OCI-M1 (cell line): ENCODE measurements around the gene AHRR.

ENCODE experiments used
- DNase-seq: peaks from one replicate; lab custom pipeline; 2025; lab: John Stamatoyannopoulos, UW

The AHRR gene

DNA sequence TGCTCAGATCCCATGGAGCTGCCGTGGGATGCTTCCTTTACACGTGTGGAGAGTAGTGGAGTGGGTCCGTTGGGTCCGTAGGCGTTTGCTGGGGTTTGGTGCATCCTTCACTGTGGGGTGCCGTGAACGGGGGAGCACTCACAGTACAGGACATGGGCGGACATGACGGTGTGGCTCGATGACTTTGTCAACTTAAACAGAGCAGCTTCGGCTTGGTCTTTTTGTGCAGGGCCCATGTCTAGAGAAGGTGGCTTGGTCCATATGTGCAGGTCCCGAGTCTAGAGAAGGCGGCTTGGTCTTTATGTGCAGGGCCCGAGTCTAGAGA, 95.1 kb downstream of the AHRR start:
- DNase-seq: no peak

DNA sequence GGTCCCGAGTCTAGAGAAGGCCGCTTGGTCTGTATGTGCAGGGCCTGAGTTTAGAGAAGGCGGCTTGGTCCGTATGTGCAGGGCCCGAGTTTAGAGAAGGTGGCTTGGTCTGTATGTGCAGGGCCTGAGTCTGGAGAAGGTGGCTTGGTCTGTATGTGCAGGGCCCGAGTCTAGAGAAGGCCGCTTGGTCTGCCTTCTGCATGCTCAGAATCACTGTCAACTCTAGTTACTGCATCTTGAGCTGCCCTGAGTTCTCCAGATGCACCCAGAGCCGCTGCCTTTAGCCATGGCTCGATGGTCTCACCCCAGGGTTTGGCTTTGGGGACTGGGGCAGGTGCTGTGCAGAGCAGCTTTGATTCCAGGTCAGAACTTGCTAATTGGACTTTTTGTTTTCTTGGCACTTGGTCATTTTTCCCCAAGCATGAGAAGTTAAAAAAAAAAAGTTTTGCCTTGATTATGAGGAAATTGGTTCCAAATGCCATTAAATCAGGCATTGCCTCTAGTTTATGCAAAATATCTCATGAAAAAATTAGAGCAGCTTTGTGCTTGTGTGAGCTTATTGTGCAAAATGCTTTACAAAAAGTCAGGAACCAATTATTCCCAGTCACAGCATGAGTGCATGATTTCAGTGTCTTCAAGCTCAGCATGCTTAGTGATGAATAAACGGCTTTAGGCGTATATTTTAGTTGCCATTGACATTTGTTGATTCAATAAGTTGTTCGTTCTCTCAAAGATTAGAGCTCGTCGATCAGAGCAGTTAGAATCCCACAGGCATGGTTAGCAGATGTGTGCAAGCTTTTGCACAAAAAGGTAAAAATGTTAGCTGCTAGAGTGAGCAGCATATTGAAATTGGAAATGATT, 96.0 kb downstream of the AHRR start:
- DNase-seq: no peak

DNA sequence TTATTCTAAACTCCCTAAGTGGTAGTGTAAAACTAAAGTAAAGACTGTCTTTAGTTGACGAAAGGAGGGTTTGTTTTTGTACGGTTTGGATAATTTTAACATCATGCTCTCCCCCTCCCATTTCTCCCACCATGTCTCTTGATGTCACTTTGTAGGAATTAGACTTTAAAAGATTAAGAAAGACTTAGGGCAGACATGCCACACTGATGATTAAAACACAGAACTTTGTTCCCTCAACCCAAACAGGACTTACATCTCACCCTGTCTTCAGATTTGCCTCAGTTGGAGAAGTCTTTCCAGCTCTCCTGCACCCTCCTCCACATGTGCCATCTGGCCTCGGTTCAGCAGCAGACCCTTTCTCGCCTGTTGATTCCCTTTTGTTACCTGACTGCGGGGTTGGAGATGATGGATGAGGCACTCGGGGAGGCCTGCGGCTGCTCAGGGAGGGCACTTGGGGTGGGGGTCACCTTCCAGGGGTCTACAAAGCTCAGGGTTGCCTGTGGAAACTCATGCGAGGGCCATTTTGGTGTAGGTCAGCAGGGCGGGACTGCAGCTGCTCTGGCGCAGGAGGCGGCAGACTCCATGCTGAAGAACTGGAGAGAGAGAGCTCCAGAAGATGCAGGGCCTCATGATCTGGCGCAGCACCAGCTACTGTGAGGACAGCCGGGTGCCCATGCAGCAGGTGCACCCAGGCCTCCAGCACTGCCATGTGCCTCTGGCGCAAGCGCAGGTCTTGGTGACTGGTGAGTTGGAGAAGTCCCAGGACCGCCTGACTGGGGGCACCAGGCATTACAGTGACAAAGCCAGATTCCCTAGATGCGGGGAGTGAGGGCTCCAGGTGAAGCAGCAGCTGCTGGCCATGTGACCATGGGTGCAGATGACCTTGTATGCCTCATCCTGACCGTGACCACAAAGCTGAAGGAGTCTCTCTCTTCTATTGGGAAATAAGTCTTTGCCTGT, 96.9 kb downstream of the AHRR start:
- no peak for DNase-seq

DNA sequence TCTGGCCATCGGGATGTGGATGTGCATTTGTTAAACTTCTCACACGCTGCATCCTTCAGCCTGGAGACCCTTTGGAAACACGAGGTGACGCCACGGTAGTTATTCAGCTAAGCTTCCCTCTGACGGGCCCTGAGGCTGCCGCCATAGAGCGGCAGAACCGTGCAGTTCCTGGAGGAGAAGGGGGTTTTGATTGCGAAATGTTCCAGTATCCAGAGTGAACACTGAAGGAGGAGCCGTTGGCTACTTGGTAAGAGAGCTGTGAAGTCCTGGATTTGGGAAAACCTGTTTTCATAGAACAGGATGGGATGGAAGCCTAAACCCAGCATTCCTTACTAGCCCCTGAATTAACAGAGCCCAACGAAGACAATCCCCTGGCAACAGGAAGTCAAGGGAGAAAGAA, 98.5 kb downstream of the AHRR start:
- DNase-seq: no peak

DNA sequence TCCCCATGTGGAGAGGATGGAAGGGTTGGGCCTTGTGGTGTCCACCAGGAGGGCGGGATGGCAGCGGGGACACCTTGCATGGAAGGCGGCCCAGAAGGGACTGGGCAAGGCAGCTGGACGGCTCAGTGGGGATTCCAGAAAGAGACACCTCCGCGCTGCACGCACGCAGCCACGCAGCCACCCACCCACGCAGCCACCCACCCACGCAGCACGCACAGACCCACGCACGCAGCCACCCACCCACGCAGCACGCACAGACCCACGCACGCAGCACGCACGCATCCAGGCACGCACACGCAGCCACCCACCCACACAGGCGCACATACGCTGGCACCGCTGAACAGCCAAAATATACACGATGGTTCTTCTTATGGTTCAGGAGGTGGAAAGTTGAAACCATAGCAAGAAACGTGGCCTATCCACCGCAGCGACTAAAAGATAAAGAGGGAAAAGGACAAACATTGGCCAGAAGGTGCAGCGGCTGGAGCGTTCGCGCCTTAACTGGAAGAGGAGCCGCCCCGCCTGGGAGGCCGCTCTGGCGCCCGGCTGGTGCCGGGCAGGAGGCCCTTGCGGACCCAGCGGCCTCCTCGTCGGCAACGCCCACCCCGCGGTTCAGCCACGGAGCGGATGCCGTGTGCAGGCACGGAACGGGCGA, 99.2 kb downstream of the AHRR start:
- DNase-seq: no peak

DNA sequence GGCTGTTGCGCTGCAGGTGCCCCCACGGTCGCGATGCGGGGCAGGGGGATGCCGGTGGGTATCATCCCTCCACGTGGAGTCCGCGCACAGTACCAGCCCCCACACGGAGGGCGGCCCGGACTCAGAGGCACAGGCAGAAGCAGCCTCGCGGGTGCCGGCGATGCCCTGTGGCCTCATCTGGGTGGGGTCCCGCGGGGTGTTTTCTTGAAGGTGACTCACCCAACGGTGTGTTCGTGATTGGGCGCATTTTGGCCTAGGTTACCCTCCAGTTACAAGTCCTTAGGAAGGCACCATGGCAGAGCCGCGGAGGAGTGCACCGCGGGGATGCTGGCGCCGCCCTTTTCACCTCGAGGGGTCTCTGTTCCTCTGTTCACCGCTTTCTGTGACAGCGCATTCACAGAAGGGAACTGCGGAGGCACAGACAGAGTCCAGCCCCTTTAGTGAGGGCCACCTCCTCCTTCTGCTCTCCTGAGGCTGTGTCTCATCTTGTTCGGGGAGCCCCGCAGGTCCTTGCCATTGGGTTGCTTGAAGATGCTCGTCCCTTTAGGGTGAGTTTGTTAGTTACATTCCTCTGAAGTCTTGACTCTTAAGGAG, 99.9 kb downstream of the AHRR start:
- DNase-seq: no peak

DNA sequence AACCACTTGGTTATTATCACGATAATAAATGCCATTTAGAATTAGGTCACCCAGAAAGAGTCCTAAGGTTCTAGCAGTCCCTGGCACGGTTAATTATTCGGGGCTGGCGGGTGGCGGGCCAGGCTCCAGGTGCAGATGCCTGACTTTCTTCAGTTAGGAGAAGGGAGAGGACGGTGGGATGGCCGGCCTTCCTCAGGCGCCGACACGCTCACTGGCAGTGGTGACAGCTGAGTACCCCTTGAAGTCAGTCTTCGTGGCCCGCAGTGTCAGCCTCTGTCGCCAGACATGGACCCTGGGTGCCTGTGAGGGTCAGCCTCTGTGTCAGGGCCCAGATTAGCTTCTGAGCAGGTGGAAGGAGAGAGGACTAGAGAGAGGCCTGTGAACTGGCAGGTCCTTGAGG, 100.4 kb downstream of the AHRR start:
- DNase-seq: no peak

DNA sequence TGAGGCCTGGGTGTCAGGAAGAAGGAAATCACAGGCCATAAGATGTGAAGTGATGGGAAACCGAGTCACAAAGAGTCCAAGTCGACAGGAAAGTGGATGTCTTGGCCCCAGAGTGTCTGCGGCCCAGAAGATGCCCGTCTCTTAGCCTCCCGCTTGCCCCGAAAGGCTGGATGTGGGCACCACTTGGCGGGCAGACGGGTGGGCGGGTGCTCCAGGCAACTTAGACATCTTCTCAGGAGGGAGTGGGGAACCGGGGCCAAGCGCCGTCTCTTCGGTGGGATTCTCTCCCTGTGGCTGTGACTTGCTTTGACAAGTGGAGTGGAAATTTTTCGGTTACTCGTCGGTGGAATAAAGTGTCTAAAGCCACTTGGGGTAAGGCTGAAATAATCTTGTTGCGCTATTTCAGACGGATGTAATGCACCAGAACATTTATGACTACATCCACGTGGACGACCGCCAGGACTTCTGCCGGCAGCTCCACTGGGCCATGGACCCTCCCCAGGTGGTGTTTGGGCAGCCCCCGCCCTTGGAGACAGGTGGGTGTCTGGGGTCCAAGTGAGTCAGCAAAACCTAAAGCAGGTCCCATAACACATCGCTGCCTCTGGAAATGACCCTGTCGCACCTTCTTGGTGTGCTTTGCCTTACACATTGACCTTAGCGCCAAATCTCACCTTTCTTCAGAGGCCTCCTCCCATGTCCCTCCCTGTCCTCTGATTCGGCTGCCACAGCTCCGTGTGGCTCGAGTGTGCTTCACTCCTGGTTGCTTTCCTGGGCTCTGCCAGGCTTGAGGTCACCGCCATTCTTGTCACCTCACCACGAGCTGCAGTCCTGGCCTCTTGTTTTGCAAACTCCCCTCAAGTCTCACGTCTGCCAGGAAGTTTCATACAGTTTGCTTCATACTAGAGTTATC, 101.1 kb downstream of the AHRR start:
- DNase-seq: no peak

DNA sequence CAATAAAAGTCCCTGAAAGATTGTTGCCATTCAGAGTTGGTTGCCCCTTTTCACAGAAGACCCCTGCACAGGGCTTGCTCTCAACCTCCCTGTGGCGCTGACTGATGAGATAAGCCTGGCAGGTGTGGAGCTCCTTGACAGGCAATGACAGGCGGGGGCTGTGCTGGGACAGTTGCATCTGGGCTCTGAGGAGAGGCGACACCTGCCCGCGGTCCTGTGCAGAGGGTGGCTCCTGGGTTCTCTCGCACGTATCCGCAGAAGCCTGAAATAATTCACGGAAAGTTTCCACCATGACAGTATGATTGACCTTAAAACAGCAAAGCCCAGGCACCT, 101.7 kb downstream of the AHRR start:
- DNase-seq: no peak

DNA sequence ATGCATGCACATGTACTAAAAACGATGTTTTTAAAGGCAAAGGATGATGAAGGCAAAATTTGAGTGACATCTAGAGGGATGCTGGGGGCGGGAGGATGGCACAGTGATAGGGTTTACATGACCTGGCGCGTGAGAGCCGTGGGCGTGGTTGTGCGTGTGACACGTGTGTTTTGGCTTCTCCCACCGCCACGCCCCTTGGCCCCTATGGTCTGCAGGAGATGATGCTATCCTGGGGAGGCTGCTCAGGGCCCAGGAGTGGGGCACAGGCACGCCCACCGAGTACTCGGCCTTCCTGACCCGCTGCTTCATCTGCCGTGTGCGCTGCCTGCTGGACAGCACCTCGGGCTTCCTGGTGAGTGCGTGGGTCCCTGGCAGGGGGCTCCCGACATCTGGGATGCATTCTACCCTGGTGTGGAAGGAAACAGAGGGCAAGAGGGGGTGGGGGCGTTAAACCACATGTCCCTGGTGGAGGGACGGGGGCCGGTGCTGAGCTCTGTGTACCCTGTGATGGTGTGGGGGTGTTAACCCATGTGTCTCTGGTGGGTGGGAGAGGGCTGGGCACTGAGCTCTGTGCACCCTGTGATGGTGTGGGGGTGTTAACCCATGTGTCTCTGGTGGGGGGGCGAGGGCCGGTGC, 102.2 kb downstream of the AHRR start:
- DNase-seq: no peak

DNA sequence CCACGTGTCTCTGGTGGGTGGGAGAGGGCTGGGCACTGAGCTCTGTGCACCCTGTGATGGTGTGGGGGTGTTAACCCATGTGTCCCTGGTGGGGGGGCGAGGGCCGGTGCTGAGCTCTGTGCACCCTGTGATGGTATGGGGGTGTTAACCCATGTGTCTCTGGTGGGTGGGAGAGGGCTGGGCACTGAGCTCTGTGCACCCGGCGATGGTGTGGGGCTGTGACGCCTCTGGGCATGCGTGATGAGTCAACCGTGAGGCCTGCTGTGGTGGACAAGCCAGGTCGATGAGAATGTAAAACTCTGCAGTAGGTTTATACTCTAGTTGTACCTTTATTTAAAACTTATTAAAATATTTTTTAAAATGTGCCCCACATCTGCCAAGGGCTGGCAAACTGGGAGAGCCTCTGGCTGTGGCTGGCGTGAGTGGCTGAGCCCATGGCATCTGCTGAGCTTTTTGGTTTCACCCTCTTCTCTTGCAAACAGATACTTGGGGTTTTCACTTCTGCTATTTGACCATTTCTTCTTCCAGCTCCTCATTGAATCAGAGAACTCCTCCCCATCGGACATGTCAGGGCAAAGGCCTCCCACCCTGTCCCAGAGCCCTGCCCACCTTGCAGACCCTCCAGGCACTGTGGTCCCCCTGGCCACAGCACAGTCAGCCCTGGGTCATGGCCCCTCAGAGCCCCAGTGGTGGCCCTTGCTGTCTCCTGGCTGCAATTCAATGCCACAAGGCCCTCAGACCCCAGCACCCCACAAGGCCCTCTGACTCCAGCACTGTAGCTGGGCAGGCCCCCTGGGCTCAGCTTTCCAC, 103.0 kb downstream of the AHRR start:
- DNase-seq: no peak

DNA sequence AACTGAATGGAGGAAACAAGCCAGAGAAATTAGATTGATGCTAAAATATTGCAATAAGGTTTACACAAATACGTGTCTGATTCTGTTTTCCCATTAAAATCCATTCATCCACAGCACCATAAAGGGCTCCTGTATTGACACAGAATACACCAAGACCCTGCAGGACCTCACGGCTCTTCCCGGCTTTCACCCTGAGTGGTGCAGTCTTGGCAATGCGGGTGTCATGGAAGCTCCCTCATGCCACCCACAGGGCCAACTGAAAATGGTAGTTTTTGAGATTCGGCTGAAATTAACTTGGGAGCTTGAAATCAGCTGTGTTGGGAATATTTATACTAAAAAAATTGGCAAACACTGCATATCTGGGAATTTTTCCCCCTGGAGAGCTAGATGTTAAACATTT, 104.2 kb downstream of the AHRR start:
- DNase-seq: peak; percentile 37

DNA sequence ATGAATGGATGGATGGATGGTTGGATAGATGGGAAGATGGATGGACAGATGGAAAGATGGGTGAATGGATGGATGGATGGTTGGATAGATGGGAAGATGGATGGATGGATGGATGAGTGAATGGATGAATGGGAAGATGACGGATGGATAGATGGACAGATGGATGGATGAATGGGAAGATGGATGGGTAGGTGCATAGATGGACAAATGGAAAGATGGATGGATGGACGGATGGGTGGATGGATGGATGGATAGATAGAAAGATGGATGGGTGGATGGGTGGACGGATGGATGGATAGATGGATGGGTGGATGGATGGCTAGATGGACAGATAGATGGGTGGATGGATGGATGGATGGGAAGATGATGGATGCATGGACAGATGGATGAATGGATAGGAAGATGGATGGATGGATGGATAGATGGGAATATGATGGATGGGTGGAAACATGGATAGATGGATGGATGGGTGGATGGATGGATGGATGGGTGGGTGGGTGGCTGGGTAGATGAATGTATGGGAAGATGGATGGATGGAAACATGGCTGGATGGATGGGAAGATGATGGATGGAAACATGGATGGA, 105.0 kb downstream of the AHRR start:
- DNase-seq: no peak

DNA sequence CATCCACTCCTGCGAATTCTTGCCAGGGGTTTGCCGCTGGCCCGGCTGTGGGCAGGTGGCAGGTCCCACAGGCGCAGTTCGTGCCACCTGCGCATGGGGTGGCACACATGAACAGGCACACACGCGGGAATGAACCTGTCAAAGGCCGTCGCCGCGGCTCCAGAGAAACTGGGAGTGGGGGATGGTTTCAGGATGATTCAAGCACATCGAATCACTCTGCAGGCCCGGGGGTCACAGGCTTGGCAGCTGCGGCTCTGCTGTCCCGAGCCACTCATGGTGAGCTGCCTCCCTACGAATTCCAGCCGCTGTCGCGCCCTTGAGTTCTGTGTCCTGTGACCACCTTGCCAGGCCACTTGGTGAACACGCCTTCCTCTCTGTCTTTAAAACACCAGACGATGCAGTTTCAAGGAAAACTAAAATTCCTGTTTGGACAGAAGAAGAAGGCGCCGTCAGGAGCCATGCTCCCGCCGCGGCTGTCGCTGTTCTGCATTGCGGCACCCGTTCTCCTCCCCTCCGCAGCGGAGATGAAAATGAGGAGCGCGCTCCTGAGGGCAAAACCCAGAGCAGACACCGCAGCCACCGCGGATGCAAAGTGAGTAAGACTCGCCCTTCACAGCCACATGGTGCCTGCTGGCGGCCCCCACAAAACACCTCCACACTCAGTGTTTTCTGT, 106.0 kb downstream of the AHRR start:
- no peak for DNase-seq

DNA sequence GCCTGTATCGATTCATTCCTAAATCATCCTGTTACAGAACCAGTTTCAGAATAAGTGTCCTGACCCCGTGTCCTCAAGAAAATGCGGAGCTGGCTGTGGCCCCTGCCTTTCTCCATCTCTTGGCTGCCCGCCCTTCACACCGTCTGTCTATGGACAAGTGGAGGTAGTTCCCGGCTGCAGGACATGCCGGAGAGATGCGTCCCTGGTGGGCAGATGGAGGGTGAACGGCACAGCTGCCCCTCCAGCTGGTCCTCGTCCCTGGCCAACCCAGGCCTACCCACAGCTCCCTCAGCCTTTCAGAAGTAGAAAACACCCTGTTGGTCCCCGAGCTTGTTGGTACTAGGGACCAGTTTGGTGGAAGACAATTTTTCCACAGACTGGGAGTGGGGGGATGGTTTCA, 106.7 kb downstream of the AHRR start:
- no peak for DNase-seq

DNA sequence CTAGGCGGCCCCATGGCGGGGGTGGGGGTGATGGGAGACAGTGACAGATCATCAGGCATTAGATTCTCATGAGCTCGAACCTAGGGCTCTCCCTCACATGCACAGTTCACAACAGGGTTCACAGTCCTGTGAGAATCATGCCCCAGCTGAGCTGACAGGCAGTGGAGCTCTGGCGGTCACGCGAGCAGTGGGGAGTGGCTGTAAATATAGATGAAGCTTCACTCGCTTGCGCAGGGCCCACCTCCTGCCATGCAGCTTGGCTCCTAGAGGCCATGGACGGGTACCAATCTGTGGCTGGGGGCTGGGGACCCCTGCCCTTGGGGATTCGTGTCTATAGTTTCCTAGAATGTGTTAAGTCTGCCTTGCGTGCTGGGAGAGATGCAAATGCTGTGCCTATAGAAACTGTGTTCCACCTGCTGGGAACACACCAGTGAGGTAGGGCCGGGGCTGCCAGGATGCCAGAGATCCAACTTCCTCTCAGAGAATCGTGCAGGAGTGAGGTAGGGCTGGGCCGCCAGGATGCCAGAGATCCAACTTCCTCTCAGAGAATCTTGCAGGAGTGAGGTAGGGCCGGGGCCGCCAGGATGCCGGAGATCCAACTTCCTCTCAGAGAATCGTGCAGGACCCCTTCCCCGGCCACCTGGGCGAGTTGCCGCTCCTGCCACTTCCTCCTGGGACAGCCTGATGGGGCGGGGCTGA, 107.4 kb downstream of the AHRR start:
- DNase-seq: no peak

DNA sequence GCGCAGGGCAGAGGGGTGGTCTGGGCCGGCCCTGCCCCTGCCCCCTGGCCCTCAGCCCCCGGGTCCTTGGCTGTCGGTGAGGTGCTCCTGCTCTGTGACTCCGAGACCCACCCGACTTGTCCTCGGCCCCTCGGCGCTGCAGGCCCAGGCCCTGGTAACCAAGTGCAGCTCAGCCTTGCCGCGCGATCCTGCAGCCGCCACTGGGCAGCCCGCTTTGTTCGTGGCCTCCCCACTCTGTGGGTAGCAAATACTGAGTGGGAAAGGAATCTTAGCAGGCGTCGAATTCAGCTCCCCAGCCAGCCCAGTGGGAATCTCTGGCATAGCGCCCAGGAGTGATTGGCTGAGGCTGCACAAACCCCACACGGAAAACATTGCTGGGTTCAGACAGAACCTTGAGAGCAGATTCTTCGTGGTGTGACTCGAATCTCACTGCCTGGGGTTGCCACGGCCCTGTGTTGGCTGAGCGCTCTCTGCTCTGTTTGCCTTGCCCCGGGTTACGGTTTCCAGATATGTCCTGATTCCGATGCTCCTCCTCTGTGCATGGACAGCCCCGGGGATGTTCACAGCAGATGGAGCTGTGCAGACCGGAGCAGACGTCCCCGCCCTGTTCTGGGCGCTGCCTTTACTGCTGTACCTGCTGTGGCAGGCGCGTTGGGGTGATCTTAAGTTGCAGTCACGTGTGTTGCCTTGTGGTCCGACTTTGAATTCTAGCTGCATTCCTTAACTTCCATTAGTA, 108.1 kb downstream of the AHRR start:
- no peak for DNase-seq
